OCI-M2 (cell line): ENCODE results near the gene DRC3.
"Not testable (repeated sequence)": the region's sequence is repeated elsewhere in the genome, so short reads cannot be mapped to it uniquely, and the experiment has no call there.

Experiments used
- DNase-seq: peaks from one replicate; lab custom pipeline; 2025; ENCODE audit not compliant: unreplicated experiment; lab: John Stamatoyannopoulos, UW

Gene DRC3

DNA sequence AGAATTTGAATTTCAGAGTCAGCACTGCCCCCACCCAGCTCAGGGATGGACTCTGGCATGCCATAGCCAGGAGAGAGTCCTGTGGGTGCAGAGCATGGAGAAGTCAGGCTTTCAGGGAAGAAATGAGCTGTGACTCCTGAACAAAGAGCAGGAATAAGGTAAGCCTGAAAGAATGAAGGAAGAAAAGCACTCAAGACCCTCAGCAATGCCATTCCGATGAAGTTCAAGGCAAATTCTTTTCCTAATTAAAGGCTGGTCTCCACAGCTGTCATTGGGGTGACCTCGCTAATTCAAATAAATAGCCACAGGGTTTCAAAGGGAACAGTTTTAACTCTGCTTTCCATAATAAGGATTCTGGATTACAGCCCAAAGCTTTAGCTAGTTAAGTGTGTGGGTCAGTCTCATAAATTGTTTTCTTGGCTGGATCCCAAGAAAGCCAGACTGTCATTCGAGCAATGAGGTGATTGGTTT, 32.2 kb upstream of the DRC3 start:
- no peak for DNase-seq

DNA sequence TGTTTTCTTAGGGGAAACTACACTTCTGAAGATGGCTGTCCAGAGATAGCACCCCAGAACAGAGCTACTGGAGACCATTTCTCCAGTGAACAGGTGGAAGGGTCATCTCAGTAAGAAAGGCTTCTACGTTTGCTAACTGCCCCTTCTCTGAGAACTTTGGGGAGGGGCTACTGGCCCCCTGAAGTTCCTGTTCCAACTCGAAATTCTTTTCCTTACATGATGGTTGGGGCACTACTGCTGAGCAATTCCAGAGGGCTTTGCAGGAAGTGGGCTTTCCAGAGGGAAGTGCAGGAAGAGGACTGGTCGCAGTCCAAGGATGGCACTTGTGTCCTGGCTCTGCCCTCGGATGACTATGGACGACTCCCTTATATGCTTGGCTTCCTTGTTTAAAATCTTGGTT, 31.6 kb upstream of the DRC3 start:
- DNase-seq = no peak

GRCh38 chr17:17942846-17943245, 29.8 kb upstream of the DRC3 start:
- DNase-seq = no peak

DNA sequence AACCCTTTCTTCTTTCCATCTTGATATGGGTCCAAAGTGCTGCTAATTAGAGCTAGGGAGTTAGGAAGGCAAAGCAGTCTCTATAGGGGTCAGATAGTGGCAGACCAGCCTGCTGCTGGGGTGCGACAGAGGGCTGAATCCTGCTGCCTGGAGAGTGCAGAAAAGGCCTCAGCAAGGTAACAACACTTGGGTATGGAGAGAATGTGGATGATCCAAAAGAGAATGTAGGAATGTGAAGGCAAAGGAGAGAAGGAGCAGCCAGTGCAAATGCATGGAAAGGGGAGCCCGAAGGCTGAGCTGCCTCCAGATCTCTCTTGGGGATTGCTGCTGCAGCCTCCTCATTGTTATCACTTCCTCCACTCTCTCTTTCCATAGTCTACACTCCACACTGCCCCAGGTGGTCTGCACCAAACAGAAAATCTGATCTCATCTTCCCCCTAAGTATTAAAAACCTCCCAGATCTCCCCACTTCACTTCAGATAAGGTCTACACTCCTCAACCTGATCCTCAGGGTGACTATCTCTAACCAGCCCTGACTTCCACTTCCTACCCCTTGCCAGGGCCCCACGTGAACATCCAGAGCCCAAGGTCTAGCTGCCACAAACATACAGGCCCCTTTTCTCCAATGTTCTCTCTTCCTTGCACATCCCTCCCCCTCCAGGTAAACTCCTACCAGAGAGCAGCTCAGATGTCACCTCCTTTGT, 29.2 kb upstream of the DRC3 start:
- DNase-seq = no peak

DNA sequence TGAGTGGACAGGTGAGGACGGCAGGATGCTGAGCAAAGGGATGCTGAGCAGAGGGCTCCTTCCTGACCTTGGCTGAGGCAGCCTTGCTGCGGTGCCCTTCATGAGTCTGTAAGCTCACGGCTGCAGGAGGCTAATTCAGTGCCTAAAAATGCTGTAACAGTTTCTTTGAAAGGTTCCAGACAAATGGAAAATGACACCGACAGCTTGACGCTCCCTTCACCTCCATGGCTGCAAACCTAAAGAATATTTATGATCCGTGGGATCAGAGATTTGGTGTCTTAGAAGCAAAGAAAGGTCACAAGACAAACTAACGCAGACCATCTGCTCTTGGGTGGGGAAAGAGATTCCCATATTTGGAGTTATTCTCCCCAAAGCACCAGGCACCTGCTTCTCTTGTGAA, 28.4 kb upstream of the DRC3 start:
- DNase-seq = no peak

DNA sequence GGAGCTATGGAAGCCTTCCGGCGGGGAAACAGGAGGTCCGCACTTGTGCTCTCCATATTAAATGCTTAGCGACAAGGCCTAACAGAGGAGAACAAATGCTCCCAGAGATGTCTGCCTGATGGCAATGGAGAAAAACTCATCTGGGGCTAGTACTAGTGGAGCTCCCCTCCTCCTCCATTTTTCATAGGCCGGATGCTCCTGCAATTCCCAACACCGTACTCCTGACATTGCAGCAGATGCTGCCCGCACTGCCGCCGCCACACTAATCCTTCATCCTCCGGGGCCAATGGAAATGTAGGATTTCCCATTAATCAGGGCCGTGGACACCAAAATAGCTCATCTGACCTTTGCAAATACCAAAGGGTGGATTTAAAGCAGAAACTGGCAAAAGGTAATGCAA, 27.9 kb upstream of the DRC3 start:
- DNase-seq = no peak

- DNase-seq = no peak
These were observed 26.6 kb upstream of the DRC3 start for GRCh38 chr17:17946093-17946492.

GRCh38 chr17:17947309-17947708, 25.4 kb upstream of the DRC3 start:
- no peak for DNase-seq

GRCh38 chr17:17947966-17948365, 24.7 kb upstream of the DRC3 start:
- no peak for DNase-seq

DNA sequence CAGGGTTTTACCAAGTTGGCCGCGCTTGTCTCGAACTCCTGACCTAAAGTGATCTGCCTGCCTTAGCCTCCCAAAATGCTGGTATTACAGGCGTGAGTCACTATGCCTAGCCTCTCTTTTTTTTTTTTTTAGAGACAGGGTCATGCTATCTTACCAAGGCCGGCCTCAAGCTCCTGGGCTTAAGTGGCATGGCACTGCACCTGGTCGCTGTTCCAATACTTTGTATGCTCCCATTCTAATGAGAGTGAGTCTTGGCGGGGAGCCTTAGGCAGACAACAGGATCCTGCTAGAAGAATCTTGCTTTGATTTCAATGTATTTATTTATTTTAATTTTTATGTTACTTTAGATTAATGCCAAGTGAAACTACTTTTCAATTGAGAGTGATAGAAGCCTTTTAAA, 22.3 kb upstream of the DRC3 start:
- DNase-seq = no peak

- DNase-seq = no peak
These were observed 21.9 kb upstream of the DRC3 start for GRCh38 chr17:17950806-17951205.

- DNase-seq = no peak
These were observed 21.1 kb upstream of the DRC3 start for GRCh38 chr17:17951524-17951923.

DNA sequence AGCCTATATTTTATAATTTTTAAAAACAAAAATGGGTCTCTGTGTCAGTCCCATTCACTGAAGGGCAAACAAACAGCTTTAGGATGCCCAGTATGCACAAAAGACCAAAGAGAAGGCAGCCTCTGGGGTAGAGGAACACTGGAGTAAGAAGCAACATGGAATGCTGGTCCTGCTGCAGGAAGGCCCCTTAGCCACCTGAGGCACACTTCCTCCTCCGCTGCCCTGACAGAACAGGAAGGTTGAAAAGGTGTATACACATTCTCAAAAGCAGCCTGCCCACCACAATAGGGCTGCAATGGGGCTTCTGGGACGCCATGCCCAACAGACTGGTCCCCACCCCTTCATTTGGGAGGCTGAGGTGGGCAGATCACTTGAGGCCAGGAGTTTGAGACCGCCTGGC, 20.0 kb upstream of the DRC3 start:
- DNase-seq = no peak

DNA sequence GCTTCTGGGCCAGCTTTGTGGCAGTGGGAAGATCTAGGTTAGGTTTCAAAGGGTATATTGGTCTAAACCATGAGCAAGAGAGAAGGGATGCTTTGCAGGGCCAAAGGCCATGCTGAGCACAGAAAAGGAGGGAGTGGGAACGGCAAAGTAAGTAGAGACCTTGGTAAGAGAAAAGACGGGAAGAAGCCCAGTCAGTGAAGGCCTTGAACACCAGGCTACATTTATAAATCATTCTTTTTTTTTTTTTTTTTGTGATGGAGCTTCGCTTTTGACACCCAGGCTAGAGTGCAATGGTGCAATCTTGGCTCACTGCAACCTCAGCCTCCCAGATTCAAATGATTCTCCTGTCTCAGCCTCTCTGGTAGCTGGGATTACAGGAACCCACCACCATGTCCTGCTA, 18.6 kb upstream of the DRC3 start:
- no peak for DNase-seq

DNA sequence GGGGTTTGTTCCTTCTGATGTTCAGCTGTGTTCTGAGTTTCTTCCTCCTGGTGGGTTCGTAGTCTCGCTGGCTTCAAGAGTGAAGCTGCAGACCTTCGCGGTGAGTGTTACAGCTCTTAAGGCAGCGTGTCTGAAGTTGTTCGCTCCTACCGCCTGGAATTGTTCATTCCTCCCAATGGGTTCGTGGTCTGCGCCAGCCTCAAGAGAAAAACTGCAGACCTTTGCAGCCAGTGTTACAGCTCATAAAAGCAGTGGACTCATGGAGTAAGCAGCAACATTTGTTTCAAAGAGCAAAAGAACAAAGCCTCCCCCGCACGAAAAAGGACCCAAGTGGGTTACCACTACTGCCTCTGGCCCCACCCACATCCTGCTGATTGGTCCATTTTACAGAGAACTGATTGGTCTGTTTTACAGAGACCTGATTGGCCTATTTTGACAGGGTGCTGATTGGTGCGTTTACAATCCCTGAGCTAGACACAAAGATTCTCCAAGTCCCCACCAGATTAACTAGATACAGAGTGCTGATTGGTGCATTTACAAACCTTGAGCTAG, 16.8 kb upstream of the DRC3 start:
- not testable (repeated sequence) for DNase-seq

GRCh38 chr17:17957584-17957916, 15.1 kb upstream of the DRC3 start:
- no peak for DNase-seq

- no peak for DNase-seq
These were observed 13.7 kb upstream of the DRC3 start for GRCh38 chr17:17958982-17959381.

- DNase-seq = no peak
These were observed 12.9 kb upstream of the DRC3 start for GRCh38 chr17:17959520-17960361.

DNA sequence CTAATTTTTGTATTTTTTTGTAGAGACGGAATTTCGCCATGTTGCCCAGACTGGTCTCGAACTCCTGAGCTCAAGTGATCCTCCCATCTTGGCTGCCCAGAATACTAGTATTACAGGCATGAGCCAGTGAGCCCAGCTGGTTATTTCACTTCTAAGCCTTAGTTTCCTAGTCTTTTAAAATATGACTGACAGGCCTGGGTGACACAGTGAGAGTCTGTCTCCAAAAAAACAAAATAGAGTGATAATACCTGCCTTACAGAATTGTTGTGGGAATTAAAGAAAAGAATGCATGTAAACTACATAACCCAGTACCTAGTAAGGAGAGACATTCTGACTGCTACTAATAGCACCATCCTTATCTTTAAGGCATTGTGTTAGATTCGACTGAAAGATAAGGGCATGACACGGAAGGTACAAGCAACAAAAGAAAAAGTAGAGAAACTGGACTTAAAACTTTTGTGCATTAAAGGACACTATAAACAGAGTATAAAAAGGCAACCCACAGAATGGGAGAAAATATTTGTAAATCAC, 12.1 kb upstream of the DRC3 start:
- DNase-seq = no peak

DNA sequence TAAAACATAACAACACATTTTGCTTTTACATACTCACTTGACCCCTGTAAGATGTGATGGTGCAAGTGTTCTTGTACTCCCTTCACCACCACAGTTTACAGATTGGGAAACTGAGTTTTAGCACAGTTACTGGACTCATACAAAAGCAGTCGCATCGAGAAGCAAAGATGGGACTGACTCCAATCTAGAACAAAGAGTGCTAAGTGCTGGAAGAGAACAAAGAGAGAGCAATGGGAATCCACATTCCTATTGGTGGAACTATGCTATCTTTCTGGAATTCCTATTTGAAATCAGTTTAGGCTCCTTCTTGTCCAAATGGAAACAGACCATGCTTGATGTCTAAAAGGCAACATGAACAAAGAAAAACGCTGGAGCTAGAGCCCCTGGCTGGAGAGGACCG, 9.6 kb upstream of the DRC3 start:
- DNase-seq = no peak

DNA sequence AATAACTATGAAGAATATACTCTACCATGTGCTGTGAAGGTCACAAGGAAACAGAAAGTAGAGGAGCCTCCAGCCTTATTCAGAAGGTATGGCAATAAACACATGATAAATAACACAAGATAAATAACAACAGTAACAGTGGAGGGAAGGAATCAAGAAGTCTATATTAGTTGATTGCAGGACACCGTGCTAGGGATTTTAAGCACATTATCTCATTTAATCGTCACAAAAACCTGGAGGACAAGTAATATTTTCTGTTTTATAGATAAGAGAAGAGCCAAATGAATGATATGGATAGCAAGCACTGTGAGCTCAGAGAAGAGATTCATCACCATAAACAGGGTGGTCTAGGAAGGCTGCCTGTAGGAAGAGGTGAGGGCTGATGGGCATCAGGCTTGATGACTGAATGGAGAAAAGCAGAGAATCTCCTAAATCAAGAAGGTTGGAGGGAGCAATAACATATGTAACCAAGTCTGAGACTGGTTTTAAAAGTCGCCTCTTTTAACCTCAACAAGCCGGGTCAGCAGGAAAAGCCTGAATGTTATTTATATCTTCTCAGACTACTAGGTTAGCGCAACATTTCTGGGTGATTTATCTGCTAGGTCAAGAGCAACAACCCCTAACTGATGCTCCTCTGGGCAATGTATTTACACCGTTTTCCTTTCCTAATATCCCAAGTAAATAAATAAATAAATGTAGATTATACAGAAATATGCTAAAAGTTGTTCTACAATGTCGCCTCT, 8.8 kb upstream of the DRC3 start:
- no peak for DNase-seq
